Kidney epithelial cell (primary cell): Measurements from ENCODE around the gene WDR38. TPM values are rescaled to one million over a fixed set of nuclear protein-coding genes. Genes with fewer than 3 reads are reported as not detected.
A peak's percentile ranks its signal among the peaks of the same experiment; 100 is the strongest.

Source experiments
- DNase-seq: peaks from one replicate; pipeline ENCODE4 v3.0.0-alpha.2; 2010; ENCODE audit warnings: low read depth
- H3K27me3 ChIP-seq: 2 replicates; pipeline ENCODE4 v1.6.0; 2011; ENCODE audit warnings: low read length; ENCODE audit not compliant: control insufficient read depth, insufficient read depth
- H3K36me3 ChIP-seq: 2 replicates; pipeline ENCODE4 v1.5.1; 2011; ENCODE audit warnings: low read length; ENCODE audit not compliant: control insufficient read depth, insufficient read depth
- H3K4me3 ChIP-seq: 2 replicates; pipeline ENCODE4 v1.5.1; 2011; ENCODE audit warnings: low read depth, mild to moderate bottlenecking, control low read depth, low read length
- total RNA-seq: library from RNA; depleted of rRNA; stranded (reverse); fragments of >200 nt; gene quantifications from 2 replicates; pipeline ENCODE4 v1.2.3, GENCODE V29; 2015
- TF ChIP-seq, protein P1 (sequence below): IDR thresholded peaks from 2 replicates; pipeline ENCODE4 v1.5.1; 2011; ENCODE audit warnings: mild to moderate bottlenecking, moderate library complexity, low read length, control low read depth, inconsistent platforms; ENCODE audit not compliant: insufficient read depth, poor library complexity, severe bottlenecking

Gene WDR38
- total RNA-seq, 1 donor from 2014 or later: not detected

GRCh38 chr9:124869986-124870560 is 16.8 kb downstream of the WDR38 start:
- DNase-seq: no peak
- TF ChIP-seq, protein P1, sequence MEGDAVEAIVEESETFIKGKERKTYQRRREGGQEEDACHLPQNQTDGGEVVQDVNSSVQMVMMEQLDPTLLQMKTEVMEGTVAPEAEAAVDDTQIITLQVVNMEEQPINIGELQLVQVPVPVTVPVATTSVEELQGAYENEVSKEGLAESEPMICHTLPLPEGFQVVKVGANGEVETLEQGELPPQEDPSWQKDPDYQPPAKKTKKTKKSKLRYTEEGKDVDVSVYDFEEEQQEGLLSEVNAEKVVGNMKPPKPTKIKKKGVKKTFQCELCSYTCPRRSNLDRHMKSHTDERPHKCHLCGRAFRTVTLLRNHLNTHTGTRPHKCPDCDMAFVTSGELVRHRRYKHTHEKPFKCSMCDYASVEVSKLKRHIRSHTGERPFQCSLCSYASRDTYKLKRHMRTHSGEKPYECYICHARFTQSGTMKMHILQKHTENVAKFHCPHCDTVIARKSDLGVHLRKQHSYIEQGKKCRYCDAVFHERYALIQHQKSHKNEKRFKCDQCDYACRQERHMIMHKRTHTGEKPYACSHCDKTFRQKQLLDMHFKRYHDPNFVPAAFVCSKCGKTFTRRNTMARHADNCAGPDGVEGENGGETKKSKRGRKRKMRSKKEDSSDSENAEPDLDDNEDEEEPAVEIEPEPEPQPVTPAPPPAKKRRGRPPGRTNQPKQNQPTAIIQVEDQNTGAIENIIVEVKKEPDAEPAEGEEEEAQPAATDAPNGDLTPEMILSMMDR: no peak
- peak overlapping the region; percentile 97 for H3K4me3 ChIP-seq
- H3K27me3 ChIP-seq: no peaks in the 10 kb centered on the region
- H3K36me3 ChIP-seq: peaks cover 4% of the 10 kb centered on the region

GRCh38 chr9:124870723-124871122 is 17.5 kb downstream of the WDR38 start:
- H3K4me3 ChIP-seq: peak overlapping the region; percentile 97
- H3K36me3 ChIP-seq: peaks cover 6% of the 10 kb centered on the region
- TF ChIP-seq, protein P1: no peak
- no peak for DNase-seq
- no peaks in the 10 kb centered on the region for H3K27me3 ChIP-seq

DNA sequence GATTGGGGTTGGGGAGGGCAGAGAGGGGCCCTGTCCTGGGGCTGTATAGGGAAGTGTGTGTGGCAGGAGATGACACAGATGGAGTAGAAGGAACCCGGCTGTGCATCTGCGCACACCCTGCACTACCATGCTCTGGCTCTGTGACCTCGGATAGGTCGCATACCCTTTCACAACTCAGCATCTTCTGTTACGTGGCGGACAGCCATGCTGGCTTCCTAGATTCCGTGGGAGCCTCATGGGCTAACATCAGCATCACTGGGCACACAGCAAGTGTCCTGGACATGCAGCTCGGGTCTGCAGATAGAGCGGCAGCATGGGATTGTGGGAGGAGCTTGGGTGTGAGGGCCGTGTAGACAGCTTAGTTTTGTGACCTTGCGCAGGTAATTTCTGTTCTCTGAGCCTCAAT is 17.9 kb downstream of the WDR38 start:
- DNase-seq: no peak
- Histone ChIP-seq H3K36me3 (peaks cover 6% of the 10 kb centered on the region), H3K4me3 (no peak overlapping the region), H3K27me3 (no peaks in the 10 kb centered on the region)
- TF ChIP-seq, protein P1: no peak

- H3K4me3 ChIP-seq: no peak overlapping the region
- TF ChIP-seq, protein P1: no peak
Measured at GRCh38 chr9:124873664-124874063, 20.4 kb downstream of the WDR38 start.

GRCh38 chr9:124875501-124875900 is 22.2 kb downstream of the WDR38 start:
- no peaks in the 10 kb centered on the region for H3K27me3 ChIP-seq
- no peak for DNase-seq
- peaks cover 8% of the 10 kb centered on the region for H3K36me3 ChIP-seq
- TF ChIP-seq, protein P1: no peak
- no peak overlapping the region for H3K4me3 ChIP-seq

More at GRCh38 chr9:124873664-124874063, 20.4 kb downstream of the WDR38 start:
- no peak for DNase-seq
- Histone ChIP-seq H3K36me3 (peaks cover 8% of the 10 kb centered on the region), H3K27me3 (no peaks in the 10 kb centered on the region)

DNA sequence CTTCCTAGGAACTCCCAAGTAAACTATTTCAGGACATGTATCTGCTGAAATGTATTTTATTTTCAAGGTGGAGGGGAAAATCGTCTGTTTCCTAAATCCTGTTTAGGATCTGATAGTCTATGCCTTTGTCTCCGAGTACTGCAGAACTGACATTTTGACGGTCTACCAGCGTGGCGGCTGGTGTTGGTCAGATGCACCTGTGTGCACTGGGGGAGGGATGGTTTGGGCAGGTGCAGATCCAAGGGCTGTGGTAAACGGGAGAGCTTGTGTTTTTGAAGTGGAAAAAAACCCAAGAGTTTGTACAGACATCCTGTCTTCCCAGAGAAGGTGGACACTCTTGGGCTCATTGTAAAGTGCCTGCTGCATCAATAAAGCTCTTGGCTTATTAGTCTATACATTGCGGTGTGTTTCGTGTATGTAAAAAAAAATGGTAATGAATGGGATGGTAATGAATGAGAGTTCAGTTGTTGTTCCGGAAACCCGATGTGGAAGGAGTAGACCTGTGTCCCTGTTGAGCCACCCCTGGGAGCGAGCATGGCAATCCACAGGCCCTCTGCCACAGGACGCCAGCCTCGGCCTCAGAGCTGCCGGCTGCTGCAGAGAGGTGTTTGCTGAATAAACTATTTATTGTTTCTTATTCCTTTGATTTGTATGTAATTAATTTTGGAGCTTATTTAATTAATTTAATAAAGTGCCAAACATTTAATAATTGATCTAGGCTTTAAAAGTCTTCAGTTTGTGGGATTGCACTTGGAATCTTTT is 23.9 kb downstream of the WDR38 start:
- Histone ChIP-seq H3K36me3 (peaks cover 8% of the 10 kb centered on the region), H3K4me3 (no peak overlapping the region), H3K27me3 (no peaks in the 10 kb centered on the region)
- no peak for DNase-seq
- TF ChIP-seq, protein P1: no peak
